Medulla oblongata (tissue), 1 donor: ENCODE measurements around the gene B4GALNT3.
"Not testable (repeated sequence)": the region's sequence is repeated elsewhere in the genome, so short reads cannot be mapped to it uniquely, and the experiment has no call there.

Source experiments
- DNase-seq: peaks from one replicate; pipeline ENCODE4 v3.0.0-alpha.2; 2015; ENCODE audit errors: extremely low spot score

B4GALNT3 gene

DNA sequence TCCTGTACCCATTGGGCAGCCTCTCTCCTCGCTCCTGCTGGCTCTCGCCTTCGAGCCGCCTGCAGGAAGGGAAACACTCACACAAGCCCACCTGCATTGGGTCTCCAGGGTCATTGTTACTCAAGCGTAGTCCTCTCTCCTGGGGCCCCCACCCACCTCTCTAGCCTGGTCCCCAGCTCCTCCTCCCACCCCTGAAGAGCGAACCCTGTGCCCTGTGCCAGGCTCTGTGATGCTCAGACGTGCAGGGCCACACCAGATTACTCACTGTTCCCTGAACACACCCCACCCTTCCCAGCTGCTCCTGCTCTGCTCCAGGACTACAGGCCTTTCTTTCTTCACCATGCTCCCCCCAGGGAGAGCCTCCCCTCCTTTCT, 115.4 kb downstream of the B4GALNT3 start:
- DNase-seq: no peak

DNA sequence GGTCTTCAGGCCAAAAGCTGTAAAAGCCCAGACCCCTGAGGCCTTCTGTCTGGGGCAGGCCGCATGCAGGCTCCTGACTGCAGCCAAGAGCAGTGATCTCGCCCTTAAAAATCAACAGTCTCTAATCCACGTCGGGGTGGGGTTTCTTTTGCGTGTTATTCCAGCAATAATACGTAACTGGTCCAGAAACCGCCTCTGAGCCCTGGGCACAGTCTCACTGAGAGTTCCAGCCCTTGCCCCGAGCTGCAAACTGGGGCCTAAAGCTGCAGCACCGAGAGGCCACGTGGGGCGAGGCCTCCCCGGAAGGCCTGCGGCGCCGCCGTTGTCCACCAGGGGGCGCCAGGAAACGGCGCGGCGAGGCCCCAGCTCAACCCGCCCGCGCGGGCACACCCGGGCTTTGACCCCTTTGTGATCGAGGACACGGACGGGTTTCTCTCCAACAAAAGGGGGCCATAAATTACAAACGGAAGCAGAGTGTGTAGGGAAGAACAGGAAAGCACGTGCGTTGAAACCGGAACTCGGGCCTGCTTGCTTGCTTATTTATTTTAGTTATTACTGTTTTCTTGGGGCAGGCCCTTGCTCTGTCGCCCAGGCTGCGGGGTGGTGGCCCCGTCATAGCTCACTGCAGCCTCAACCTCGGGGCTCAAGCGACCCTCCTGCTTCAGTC, 116.3 kb downstream of the B4GALNT3 start:
- DNase-seq: peak; percentile 82

DNA sequence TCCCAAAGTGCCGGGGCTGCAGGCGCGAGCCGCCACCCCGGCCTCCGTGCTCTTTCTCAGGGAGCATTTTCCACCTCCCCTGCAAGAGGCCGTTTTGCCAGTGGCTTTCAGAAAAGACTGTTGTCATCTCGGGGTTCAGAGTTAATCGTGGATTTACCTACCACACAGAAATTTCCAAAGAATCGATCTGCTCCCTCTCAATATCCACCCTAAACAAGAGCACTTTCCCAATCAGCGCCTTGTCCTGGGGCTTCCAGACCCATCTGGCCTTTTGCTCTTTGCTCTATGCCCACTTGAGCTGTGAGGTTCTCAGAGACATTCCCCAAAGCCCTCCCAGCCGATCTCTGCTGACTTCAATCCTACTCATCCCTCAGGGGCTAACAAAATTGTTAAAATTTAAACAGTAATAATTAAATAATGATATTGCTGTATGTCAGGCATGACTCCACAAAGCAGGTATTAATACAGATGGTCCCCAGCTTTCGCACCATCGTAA, 116.9 kb downstream of the B4GALNT3 start:
- no peak for DNase-seq

DNA sequence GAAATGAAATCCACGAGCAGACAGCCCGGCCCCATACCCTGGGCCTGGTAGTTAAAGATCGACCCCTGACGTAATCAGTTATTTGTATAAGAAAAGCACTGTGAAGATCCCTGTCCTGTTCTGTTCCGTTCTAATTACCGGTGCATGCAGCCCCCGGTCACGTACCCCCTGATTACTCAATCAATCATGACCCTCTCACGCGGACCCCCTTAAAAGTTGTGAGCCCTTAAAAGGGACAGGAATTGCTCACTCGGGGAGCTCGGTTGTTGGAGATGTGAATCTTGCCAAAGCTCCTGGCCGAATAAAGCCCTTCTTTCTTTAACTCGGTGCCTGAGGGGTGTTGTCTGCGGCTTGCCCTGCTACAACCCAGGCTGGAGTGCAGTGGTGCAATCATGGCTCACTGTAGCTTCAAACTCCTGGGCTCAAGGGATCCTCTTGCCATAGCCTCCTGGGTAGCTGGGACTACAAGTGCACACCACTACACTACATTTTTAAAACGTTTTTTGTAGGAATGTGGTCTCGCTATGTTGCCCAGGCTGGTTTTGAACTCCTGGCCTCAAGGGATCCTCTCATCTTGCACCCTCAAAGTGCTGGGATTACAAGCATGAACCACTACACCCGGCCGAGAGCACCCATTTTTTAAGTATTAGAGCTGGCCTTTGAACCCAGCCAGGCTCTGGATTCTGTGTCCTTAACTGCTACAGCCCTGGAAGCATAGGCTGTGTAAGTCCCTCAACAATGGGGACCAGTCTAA, 118.4 kb downstream of the B4GALNT3 start:
- not testable (repeated sequence) for DNase-seq

DNA sequence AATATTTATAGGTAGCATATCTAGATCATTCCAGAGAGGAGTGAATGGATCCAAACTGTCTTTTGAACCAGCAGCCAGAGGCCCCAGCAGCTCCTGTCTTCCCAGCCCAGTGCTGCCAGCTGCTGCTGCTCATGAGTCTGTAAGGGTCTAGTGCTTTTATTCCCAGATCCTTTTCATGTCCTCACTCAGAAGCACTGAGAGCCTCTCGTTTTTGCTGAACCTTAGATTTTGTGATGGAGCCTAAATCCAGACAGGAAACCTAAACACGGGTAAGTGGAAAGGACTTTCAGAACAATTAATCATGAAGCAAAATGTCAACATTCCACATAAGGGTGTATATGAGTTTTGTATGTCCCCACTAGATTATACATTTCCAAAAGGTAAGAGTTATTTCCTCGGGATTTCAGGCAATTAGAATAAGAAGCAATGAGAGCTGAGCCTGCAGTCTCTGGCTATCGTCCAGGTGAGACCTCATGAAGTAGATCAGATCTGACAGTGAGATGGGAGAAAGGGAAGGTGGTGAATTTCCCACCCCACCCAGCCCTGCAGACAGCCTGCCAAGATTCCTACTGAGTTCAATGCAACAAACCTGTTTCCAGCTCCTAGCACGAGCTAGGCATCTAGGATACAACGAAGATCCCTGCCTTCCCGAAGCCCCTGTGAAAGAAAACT, 119.1 kb downstream of the B4GALNT3 start:
- no peak for DNase-seq

DNA sequence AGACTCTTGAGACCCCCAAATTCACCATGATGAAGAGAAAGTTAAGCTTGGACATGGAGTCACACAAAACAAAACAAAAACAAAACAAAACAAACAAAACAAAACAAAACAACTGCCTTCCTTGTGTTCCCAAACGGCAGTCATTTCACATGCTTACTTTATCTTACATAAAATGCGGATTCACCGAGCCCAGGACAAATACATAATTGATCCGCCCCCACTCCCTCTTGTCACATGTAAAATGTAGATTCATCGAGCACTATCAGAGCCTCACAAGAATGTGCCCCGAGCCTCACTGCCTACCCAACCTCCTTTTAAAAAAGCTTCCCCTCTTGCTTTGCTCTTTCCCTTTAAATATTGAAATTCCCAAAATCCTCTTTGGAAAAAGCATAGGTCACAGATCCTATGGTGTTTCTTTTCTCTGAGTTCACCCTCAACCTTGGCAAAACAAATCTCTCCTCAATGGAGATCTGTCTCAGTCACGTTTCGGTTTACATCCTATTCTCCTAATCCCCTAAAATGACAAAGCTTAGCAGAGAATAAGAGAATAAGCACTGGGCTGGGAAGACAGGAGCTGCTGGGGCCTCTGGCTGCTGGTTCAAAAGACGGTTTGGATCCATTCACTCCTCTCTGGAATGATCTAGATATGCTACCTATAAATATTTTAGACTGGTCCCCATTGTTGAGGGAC, 119.8 kb downstream of the B4GALNT3 start:
- DNase-seq: no peak

DNA sequence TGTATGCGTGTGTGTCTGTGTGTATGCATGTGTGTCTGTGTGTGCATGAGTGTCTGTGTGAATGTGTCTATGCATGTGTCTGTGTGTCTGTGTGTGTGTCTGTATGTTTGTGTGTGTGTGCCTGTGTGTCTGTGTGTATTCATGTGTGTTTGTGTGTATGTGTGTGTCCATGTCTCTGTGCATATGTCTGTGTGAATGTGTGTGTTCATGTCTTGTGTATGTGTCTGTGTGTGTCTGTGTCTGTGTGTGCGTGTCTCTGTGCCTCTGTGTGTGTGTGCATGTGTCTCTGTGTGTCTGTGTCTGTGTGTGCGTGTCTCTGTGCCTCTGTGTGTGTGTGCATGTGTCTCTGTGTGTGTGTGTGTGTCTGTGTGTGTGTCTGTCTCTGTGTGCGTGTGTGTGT, 121.1 kb downstream of the B4GALNT3 start:
- no peak for DNase-seq

DNA sequence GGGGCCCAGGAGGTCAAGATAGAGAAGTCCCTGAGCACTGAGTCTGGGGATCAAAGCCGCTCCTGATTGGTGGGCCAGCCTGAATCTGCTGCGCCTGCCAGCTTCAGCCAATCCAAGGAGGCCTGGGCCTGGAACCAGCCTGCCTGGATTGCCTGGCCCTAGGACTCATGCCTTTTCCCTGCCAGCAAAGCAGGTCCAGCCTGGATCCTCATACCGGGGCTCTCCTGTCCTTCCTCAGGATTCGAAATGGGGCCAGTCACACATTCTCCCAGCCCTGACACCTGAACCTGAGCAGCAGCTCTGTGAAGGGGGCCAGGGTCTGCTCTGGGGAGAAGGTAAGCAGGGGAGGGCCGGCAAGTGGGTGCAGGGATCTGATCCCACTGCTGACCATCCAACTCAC, 121.6 kb downstream of the B4GALNT3 start:
- DNase-seq: no peak

DNA sequence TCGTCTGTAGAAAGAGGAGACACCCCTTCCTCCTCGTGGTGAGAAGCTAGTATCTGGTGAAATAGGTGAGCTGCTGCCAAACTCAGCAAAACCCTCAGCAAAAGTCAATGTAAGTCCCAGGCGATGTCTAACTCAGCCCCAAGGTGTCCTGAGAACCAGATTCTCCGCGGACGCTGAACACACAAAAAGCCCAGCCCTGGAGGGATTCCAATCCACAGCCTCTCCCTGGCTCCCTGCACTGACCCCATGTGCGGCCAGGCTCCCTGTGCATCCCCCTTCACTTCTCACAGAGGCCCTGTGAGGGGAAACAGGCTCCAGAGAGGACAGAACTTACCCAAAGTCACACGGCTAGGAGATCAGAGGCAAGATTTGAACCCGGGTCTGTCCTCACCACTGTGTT, 122.0 kb downstream of the B4GALNT3 start:
- no peak for DNase-seq

DNA sequence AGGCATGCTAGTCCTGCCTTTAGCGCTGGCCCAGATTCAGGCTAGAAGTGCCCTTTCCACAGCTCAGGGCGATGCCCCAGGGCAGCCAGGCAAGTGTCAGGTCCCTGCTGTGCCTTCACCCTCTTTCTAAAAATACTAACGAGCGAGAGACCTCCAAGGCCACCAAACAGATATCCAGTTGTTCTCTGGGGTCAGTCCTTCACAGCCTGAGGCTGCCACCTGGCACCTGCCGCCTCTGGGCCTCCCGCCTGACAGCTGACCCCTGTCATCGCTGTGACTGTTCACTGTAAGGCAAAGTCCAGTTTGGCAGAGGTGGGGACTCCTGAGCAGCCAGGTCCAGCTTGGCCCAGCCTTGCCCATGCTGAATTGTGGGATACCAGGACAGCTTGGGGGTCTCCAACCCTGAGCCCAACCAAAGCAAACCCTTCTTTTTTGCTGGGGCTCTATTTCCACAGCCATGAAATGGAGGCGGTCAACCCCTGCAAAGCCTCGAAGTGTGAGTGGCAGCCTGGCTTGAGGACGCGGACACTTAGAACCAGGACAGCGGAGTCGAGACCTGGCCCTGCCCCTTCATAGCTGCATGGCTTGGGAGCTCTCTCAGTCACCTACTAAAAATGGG, 123.6 kb downstream of the B4GALNT3 start:
- no peak for DNase-seq

DNA sequence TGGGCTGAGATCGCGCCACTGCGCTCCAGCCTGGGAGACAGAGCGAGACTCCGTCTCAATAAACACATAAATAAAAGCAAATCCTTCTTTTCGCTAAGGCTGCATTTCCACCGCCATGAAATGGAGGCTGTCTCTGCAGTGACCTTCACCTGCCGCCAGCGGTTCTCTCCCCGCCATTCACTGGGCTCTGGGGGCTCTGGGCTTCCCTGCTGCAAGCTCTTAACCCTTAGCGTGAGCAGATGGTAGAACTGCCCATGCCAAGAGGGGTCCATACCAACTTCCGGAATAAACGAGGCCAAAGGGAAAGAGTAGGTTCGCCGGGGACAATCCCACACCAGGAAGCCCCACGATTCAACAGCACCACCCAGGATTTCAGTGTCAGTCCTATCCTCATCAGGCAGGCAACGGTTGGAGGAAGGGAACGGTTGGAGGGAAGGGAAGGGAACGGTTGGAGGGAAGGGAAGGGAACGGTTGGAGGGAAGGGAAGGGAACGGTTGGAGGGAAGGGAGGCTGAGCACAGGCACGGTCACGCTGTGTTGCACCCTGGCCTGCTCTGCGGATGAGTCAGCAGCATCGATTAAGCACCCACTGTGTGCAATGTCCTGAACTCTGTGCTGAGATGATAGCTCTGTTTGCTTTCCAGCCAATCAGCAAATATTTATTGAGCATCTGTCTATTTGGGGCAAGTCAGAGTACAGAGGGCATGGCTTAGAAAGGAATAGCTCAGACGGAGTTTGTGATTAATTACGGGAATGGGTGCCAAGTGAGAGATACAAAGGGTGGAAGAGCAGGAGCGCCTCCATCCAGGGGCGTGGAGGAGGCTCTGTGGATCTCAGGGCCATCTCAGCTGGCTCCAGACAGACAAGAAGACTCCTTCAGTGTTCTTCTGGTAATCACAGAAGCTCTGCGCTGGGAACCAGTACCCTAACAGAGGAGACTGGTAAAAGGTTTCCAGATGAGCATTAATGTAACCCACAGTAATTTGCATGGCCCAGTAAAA, 125.6 kb downstream of the B4GALNT3 start:
- DNase-seq: no peak

DNA sequence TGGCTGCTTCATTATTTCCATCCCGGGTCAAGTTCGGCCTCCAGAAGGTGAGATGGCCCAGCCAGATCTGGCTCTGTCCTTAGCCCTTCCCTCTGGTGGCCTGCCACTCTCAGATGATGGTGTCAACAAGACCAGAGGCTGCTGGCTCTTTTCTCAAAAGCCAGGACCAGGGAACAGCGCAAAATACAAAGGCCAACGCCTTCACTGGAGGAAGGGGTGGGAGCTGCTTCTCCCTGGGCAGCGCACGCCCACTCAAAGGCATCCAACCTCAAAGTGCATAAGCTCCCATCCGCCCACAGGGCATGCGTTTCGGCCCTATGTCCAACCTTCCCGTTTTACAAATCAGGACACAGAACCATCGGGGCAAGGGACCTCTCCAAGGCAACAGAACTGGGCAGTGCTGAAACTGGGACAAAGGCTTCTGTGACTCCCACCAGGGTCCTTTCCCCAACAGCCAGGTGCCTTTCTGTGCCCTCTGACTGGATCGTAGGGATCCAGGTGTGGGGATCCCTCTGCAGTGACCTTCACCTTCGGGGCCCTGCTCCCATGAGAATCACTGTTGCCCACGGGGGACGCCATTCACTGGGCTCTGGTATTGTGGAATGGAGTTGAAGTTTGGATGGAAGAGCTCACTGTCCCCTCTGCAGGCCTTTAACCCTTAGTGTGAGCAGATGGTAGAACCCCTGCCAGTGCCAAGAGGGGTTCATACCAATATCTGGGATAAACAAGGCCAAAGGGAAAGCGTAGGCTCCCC, 126.8 kb downstream of the B4GALNT3 start:
- DNase-seq: no peak

DNA sequence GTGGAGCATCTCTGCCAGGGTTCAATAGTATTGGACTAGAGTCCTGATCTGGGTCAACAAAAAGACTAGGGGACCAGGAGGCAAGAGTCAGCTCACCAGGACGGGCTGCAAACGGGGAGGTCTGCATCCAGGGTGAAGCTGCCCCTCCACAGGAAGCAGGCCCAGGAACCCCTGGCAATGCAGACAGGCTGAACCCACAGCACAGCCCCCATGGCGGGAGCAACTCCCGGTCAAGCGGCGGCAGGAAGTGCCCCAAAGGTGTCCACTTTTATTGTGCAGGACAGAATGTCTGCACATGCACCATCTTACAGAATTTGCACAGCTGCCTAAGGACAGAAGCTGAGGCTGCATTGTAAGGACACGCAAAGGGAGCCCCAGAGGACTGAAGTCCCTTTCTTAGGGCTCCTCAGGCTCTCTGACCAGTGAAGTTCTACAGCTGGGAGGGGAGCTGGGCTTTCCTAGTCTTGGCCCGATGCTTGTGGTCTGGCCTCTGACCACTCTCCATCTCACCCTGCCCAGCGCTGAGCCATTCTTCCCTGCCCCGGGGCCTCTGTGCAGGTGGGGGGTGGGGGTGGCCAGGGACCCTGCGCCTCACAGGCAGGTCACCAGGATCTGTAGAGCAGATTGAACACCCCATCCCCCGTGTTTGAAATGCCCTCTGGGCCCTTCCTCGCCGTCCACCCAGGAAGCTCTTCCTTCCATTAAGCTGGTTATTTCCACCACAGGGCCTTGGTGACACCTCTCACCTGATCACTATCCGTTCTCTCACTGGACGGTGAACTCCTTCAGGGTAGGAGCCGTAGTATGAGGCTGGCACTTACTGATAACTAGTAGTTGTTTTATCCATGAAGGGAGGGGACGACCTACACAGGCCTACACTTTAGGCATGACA, 127.6 kb downstream of the B4GALNT3 start:
- no peak for DNase-seq

DNA sequence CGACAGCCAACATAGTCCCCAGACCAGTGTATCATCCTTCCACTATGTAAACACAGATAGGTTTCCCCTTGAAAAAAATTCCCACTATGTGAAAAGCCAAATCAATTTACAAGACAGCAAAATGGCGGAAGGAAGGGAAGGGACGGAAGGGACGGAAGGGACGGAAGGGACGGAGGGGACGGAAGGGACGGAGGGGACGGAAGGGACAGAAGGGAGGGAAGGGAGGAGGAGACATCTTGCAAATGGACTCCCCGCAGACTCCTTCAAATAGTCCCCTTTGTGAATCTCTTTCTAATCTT, 128.2 kb downstream of the B4GALNT3 start:
- no peak for DNase-seq

DNA sequence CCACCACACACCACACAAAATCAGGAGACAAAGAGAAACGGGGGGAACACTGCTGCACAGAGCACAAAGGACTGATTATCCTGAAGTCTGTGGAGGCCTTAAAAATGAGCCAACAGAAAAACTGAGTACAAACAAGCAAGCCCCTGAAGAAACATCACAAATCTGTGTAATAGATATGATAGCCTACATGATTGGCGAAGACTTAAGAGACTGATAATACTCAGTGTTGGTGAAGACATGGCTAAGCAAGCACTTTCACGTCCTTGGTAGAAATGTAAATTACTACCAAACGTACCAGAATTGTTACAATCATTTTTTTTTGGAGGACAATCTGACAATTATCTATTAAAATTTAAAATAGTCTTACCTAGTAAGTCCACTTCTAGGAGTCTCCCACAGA, 128.9 kb downstream of the B4GALNT3 start:
- no peak for DNase-seq

DNA sequence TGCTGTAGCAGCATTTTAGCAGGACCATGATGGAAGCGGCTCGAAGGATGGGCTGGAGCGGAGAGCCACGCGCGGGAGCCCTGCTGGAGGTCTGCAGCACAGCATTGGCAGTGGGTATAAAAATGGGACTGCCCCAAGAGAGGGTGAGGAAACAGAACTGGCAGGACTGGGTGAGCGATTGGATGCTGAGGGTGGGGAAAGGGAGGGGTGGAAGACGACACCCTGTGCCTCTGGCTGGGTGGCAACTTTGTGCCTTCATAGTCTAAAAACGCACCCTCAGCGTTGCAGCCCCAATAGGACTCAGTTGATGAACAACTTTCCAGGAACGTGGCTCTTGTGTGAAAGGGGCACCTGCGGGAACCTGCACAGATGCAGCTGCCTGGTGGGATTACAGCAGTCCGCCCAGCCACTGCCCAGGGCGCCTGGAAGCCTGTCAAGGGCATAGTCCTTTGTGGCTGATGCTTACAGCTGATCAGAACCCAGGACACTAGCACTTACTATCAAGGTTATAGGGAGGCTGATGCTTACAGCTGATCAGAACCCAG, 130.5 kb downstream of the B4GALNT3 start:
- no peak for DNase-seq

DNA sequence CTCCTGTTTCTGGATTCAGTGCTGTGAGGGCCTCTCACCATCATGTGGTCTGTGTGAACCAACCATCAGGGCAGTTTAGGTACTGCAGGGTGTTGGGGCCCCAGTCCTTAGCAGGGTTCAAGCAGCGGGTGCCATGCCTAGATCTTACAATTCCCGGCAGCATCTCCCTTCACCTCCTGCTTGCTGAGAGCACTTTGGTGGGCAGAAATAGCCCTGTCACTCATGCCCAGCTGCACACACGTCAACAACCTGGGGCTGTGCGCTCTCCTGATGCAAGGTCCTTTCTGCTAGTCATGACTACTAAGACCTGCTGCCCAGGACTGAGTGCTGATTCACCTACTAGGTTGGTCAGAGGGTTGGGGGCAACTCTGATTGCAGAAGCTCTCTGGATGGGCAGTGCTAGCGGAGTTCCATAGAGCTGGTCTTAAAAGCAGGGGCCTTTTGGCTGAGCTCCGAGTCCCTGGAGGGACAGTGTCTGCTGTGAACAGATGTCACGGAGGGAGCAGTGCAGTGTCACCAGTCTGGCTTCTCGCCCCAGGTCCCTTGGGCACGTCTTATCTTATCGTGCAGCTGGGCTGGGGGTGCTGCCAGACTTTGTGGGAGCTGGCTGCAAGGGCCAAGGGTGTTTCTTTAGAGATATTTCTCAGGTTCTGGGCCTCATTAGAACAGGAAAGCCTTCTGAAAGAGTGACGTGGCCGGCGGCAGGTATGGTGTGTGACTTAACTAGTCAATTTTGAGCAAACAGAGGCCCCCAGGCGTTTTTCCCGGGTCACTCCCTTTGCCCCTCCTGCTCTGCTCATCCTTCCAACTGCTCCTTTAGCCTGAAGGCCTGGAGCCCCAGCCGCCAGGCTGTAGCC, 131.7 kb downstream of the B4GALNT3 start:
- DNase-seq: no peak

DNA sequence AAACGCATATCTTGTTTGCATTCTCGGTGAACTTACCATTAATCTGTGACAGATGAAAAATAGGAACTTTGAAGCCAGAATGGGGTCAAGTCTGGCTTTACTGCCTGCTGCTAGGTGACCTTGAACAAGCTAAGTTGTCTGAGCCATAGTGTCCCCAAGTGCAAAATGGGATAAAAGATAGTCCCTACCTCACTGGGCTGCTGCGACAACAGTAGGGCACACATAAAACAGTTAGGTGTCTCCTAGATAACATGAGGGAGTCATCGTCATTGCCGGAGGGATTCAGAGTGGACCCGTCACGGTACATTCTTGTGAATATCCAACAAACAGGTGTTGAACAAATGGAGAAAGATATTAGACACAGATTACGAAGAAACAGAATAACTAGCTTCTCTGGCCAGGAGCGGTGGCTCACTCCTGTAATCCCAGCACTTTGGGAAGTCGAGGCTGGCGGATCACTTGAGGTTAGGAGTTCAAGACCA, 132.3 kb downstream of the B4GALNT3 start:
- no peak for DNase-seq
